Measurements from ENCODE around the gene CCBE1.

The CCBE1 gene

GRCh38 chr18:59592624-59593023, 104.6 kb downstream of the CCBE1 start:
- TF ChIP-seq TAF1 (IDR thresholded peaks at IDR 0.05; ENCODE audit: borderline replicate concordance, insufficient read depth, low read length) (no peak), FOXP2 (optimal IDR thresholded peaks at IDR 0.05; ENCODE audit: borderline replicate concordance, extremely low read depth, extremely low read length, insufficient read depth) (no peak), POLR2AphosphoS5 (IDR thresholded peaks at IDR 0.05; ENCODE audit: low read depth, low read length) (no peak), REST (IDR thresholded peaks at IDR 0.05; ENCODE audit: insufficient read depth in 1 of 2, low read depth in 2 of 2, low read length in 2 of 2) (no peak), SIN3A (IDR thresholded peaks at IDR 0.05; ENCODE audit: borderline replicate concordance, insufficient read depth, low read length) (no peak)

GRCh38 chr18:59582395-59582794, 114.8 kb downstream of the CCBE1 start:
- no peak for TF ChIP-seq SIN3A (IDR thresholded peaks at IDR 0.05; ENCODE audit: borderline replicate concordance, insufficient read depth, low read length)
- no peak for TF ChIP-seq REST (IDR thresholded peaks at IDR 0.05; ENCODE audit: insufficient read depth in 1 of 2, low read depth in 2 of 2, low read length in 2 of 2)
- no peak for TF ChIP-seq FOXP2 (optimal IDR thresholded peaks at IDR 0.05; ENCODE audit: borderline replicate concordance, extremely low read depth, extremely low read length, insufficient read depth)
- no peak for TF ChIP-seq POLR2AphosphoS5 (IDR thresholded peaks at IDR 0.05; ENCODE audit: low read depth, low read length)
- TF ChIP-seq TAF1 (IDR thresholded peaks at IDR 0.05; ENCODE audit: borderline replicate concordance, insufficient read depth, low read length) = no peak

GRCh38 chr18:59579509-59579908, 117.7 kb downstream of the CCBE1 start:
- TF ChIP-seq POLR2AphosphoS5 (IDR thresholded peaks at IDR 0.05; ENCODE audit: low read depth, low read length) (no peak), FOXP2 (optimal IDR thresholded peaks at IDR 0.05; ENCODE audit: borderline replicate concordance, extremely low read depth, extremely low read length, insufficient read depth) (no peak), SIN3A (IDR thresholded peaks at IDR 0.05; ENCODE audit: borderline replicate concordance, insufficient read depth, low read length) (no peak), REST (IDR thresholded peaks at IDR 0.05; ENCODE audit: insufficient read depth in 1 of 2, low read depth in 2 of 2, low read length in 2 of 2) (no peak), TAF1 (IDR thresholded peaks at IDR 0.05; ENCODE audit: borderline replicate concordance, insufficient read depth, low read length) (no peak)

- no peak for TF ChIP-seq REST (IDR thresholded peaks at IDR 0.05; ENCODE audit: insufficient read depth in 1 of 2, low read depth in 2 of 2, low read length in 2 of 2)
- TF ChIP-seq SIN3A (IDR thresholded peaks at IDR 0.05; ENCODE audit: borderline replicate concordance, insufficient read depth, low read length) = no peak
- TF ChIP-seq POLR2AphosphoS5 (IDR thresholded peaks at IDR 0.05; ENCODE audit: low read depth, low read length) = no peak
- TF ChIP-seq FOXP2 (optimal IDR thresholded peaks at IDR 0.05; ENCODE audit: borderline replicate concordance, extremely low read depth, extremely low read length, insufficient read depth) = no peak
- no peak for TF ChIP-seq TAF1 (IDR thresholded peaks at IDR 0.05; ENCODE audit: borderline replicate concordance, insufficient read depth, low read length)
Measured at GRCh38 chr18:59577386-59577655, 119.9 kb downstream of the CCBE1 start.

All from PFSK-1 (cell line).